Spinal cord (tissue), 10 donors: ENCODE data around the gene CTTN. TPM values are rescaled to one million over a fixed set of nuclear protein-coding genes. Genes with fewer than 3 reads are reported as not detected.

Experiments
- DNase-seq, 6 donors: peaks; one replicate each; pipeline versions ENCODE4 v3.0.0 to v3.0.0-alpha.2; 2013 to 2015; ENCODE audit warnings: low spot score in 6 of 6, low read depth in 4 of 6
- H3K27ac ChIP-seq: one replicate; pipeline ENCODE4 v1.5.1; 2013; ENCODE audit warnings: low read depth, low read length, control low read depth
- H3K27me3 ChIP-seq: one replicate; pipeline ENCODE4 v1.6.1; 2013; ENCODE audit warnings: low read length; ENCODE audit not compliant: control insufficient read depth, insufficient read depth
- H3K36me3 ChIP-seq: one replicate; pipeline ENCODE4 v1.6.1; 2013; ENCODE audit warnings: low read length; ENCODE audit not compliant: control insufficient read depth, insufficient read depth
- H3K4me1 ChIP-seq: one replicate; pipeline ENCODE4 v1.6.1; 2013; ENCODE audit warnings: low read length; ENCODE audit not compliant: control insufficient read depth, insufficient read depth
- H3K4me3 ChIP-seq: one replicate; pipeline ENCODE4 v1.5.1; 2013; ENCODE audit warnings: low read depth, low read length, control low read depth
- H3K9me3 ChIP-seq: one replicate; pipeline ENCODE4 v1.6.1; 2013; ENCODE audit warnings: low read length; ENCODE audit not compliant: control insufficient read depth, insufficient read depth
- WGBS: methylation state at CpG from one replicate; pipeline ENCODE4 v1.1.5; 2013; ENCODE audit warnings: missing lambda C conversion rate; ENCODE audit not compliant: insufficient coverage; 5-methylcytosine and 5-hydroxymethylcytosine counted together
- polyA plus RNA-seq, 2 donors: library from polyadenylated mRNA; unstranded; fragments of 120-200 nt; gene quantifications; one replicate each; pipeline ENCODE4 v1.2.1, GENCODE V29; 2013; ENCODE audit not compliant: insufficient read length in 2 of 2
- total RNA-seq, 2 donors: library from RNA; depleted of rRNA in 1 of 2; stranded (reverse); fragments of 120-200 nt in 1 of 2; fragments of >200 nt in 1 of 2; gene quantifications; one replicate each; pipeline versions ENCODE4 v1.2.3 to v1.2.4, GENCODE V29; 2013 to 2014
- donor health status: healthy.

The CTTN gene
- total and polyA plus RNA-seq, 4 donors: 103 to 215 (median 144) TPM

GRCh38 chr11:70458736-70459135 lies 60.4 kb downstream of the CTTN start:
- no CpG with 5 or more reads among the region's 2 CpGs for WGBS
- Histone ChIP-seq H3K9me3 (no peaks in the 10 kb centered on the region), H3K27me3 (no peaks in the 10 kb centered on the region), H3K4me1 (peaks cover 12% of the 10 kb centered on the region), H3K27ac (no peak overlapping the region), H3K36me3 (no peaks in the 10 kb centered on the region), H3K4me3 (no peak overlapping the region)
- peak in 1 of 6 donors; percentile 70 for DNase-seq

GRCh38 chr11:70460111-70460510 lies 61.8 kb downstream of the CTTN start:
- no peaks in the 10 kb centered on the region for H3K36me3 ChIP-seq
- no peaks in the 10 kb centered on the region for H3K9me3 ChIP-seq
- no peak overlapping the region for H3K4me3 ChIP-seq
- H3K27me3 ChIP-seq: no peaks in the 10 kb centered on the region
- WGBS: 85% methylated on average over 4 of the region's 4 CpGs
- no peak for DNase-seq
- H3K27ac ChIP-seq: no peak overlapping the region
- peaks cover 20% of the 10 kb centered on the region for H3K4me1 ChIP-seq

GRCh38 chr11:70460964-70461363 lies 62.6 kb downstream of the CTTN start:
- 34% methylated on average over 5 of the region's 10 CpGs for WGBS
- no peaks in the 10 kb centered on the region for H3K36me3 ChIP-seq
- H3K27ac ChIP-seq: no peak overlapping the region
- H3K9me3 ChIP-seq: no peaks in the 10 kb centered on the region
- DNase-seq: peak in 2 of 6 donors; percentile 67 to 76
- H3K27me3 ChIP-seq: no peaks in the 10 kb centered on the region
- peaks cover 27% of the 10 kb centered on the region for H3K4me1 ChIP-seq
- no peak overlapping the region for H3K4me3 ChIP-seq

GRCh38 chr11:70462818-70463477 lies 64.6 kb downstream of the CTTN start:
- no peak overlapping the region for H3K4me3 ChIP-seq
- H3K36me3 ChIP-seq: no peaks in the 10 kb centered on the region
- H3K4me1 ChIP-seq: peaks cover 33% of the 10 kb centered on the region
- H3K27me3 ChIP-seq: no peaks in the 10 kb centered on the region
- no peaks in the 10 kb centered on the region for H3K9me3 ChIP-seq
- WGBS: 98% methylated on average over 12 of the region's 12 CpGs
- no peak overlapping the region for H3K27ac ChIP-seq
- no peak for DNase-seq

- no peaks in the 10 kb centered on the region for H3K9me3 ChIP-seq
- DNase-seq: no peak
- H3K27me3 ChIP-seq: no peaks in the 10 kb centered on the region
- H3K36me3 ChIP-seq: no peaks in the 10 kb centered on the region
- 92% methylated on average over 56 of the region's 61 CpGs for WGBS
- no peak overlapping the region for H3K27ac ChIP-seq
- H3K4me1 ChIP-seq: peaks cover 34% of the 10 kb centered on the region
- H3K4me3 ChIP-seq: no peak overlapping the region
Measured at GRCh38 chr11:70463478-70464255, 65.3 kb downstream of the CTTN start.

- no peaks in the 10 kb centered on the region for H3K27me3 ChIP-seq
- no peaks in the 10 kb centered on the region for H3K36me3 ChIP-seq
- DNase-seq: no peak
- no peak overlapping the region for H3K4me3 ChIP-seq
- WGBS: 86% methylated on average over 16 of the region's 20 CpGs
- no peaks in the 10 kb centered on the region for H3K9me3 ChIP-seq
- no peak overlapping the region for H3K27ac ChIP-seq
- peaks cover 38% of the 10 kb centered on the region for H3K4me1 ChIP-seq
Measured at GRCh38 chr11:70464509-70465361, 66.4 kb downstream of the CTTN start.

GRCh38 chr11:70466154-70466553 lies 67.8 kb downstream of the CTTN start:
- 94% methylated on average over 10 of the region's 10 CpGs for WGBS
- no peak overlapping the region for H3K27ac ChIP-seq

GRCh38 chr11:70466596-70466995 lies 68.3 kb downstream of the CTTN start:
- WGBS: 91% methylated on average over 8 of the region's 8 CpGs
- H3K9me3 ChIP-seq: no peaks in the 10 kb centered on the region
- DNase-seq: no peak
- peaks cover 3% of the 10 kb centered on the region for H3K36me3 ChIP-seq
- peaks cover 32% of the 10 kb centered on the region for H3K4me1 ChIP-seq
- H3K27ac ChIP-seq: no peak overlapping the region
- H3K4me3 ChIP-seq: no peak overlapping the region
- H3K27me3 ChIP-seq: no peaks in the 10 kb centered on the region

More at GRCh38 chr11:70466154-70466553, 67.8 kb downstream of the CTTN start:
- no peak for DNase-seq
- H3K36me3 ChIP-seq: no peaks in the 10 kb centered on the region
- H3K9me3 ChIP-seq: no peaks in the 10 kb centered on the region
- peaks cover 32% of the 10 kb centered on the region for H3K4me1 ChIP-seq
- no peak overlapping the region for H3K4me3 ChIP-seq
- H3K27me3 ChIP-seq: no peaks in the 10 kb centered on the region

- H3K4me1 ChIP-seq: peaks cover 32% of the 10 kb centered on the region
- no peak overlapping the region for H3K27ac ChIP-seq
- H3K9me3 ChIP-seq: no peaks in the 10 kb centered on the region
- WGBS: 30% methylated on average over 8 of the region's 20 CpGs
- peaks cover 11% of the 10 kb centered on the region for H3K36me3 ChIP-seq
- H3K27me3 ChIP-seq: no peaks in the 10 kb centered on the region
- DNase-seq: peak in 5 of 6 donors; percentile 46 to 95 (median 64)
- H3K4me3 ChIP-seq: no peak overlapping the region
Measured at GRCh38 chr11:70467201-70468085, 69.1 kb downstream of the CTTN start.
